Measurements from ENCODE around the gene ABCA8.

The ABCA8 gene

DNA sequence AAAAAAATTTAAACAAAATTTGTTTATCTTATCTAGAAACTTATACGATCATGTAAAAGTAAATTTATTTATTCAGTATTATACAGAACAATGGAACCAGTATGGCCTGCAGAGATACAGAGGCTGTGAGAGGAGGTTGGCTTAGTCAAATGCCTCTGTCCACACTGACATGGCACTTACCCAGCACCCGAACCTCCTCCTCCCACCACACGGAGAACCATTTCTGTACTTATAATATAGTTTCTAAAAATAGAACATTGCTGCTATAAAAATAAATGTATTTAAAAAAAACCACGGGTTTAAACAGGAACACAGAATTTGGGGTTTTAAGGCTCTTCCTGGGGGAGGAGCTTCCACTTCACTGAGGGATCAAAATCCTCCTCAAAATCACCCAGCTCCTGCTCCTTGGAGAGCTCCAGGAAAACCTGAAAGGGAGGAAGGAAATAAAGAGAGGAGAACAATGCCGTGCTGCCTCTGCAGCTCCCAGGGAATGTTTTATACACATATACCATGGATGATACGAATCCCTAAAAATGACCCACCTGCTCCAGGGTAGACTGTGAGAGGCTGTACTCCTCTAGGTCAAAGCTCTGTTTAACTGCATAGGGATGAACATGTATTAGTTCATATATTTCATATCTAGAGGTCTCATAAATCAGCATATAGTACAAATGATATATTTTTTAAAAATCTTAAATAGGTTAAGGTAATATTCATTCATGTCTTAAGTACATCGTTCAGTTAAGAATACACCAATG is 87.3 kb downstream of the ABCA8 start:
- no peak for DNase-seq (ENCODE audit: low spot score)

DNA sequence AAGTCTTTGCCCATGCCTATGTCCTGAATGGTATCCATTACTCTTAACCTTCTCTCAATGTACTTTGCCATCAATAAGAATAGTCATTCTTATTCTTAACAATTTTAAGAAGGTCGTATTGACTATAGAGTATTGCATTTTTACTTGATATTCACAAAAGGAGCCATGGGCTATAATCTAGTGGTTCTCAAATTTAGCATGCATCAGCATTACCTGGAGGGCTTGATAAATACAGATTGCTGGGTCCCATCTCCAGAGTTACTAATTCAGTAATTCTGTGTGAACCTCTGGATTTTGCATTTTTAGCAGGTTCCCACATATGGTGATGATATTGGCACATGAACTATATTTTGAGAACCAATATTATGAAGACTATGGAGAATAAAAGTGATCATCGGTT is 89.6 kb downstream of the ABCA8 start:
- no peak for DNase-seq (ENCODE audit: low spot score)

DNA sequence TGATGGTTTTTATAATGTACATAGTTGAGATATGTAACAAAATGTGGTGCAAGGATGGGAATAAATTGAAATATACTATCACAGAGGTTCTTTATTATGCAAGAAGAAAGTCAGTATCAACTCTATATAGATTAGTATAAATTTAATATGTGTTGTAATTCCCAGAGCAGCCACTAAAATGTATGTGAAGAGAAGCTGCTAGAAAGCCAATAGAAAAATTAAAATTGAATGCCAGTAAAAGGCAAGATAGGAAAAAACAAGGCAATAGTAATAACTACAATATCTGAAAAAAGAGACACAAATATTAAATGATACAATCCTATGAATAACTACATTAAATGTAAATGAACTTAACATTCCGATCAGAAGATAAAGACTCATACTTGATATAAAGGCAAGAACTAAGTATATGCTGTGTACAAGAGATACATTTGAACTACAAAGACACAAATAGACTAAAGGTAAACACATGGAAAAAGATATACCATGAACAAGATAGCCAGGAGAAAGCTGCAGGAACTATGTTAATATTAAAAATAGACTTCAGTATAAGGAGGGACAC is 92.0 kb downstream of the ABCA8 start:
- no peak for DNase-seq (ENCODE audit: low spot score)

DNA sequence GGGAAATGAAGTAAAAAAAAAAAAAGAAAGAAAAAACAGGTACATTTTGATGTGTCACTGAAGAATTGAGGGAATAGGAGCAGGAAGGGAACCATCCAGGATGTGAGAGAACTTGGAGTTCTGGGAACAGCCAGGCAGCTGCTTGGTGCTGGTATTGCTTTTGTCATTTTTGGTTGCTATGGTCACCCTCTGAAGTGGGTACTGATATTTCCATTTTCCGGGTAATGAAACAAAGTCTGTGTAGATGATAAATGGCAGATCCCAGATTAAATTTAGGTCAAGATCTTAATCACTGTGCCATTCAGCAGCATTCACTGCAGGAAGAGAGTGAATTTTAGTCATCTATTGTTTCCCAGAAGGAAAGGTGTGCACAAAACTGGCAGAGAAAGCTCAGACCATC is 93.6 kb downstream of the ABCA8 start:
- no peak for DNase-seq (ENCODE audit: low spot score)

DNA sequence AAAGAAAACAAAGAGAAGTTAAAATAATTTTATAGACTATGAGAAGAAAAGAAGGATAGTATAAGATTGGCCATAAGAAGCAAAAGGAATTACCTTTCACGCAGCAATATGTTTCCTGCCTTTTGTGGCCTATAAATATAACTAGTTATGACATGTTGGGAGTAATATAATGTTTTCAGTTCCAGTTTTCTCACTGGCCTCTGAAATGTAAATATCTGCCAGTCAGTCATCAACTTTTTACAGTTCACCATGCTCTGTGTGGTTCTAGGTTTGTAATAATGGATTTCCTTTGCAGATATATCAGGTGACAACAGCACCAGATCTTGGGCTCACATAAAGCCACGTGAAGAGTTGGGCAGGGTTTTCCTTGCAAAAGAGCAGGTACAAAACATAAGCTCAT is 94.3 kb downstream of the ABCA8 start:
- DNase-seq (ENCODE audit: low spot score) = no peak

DNA sequence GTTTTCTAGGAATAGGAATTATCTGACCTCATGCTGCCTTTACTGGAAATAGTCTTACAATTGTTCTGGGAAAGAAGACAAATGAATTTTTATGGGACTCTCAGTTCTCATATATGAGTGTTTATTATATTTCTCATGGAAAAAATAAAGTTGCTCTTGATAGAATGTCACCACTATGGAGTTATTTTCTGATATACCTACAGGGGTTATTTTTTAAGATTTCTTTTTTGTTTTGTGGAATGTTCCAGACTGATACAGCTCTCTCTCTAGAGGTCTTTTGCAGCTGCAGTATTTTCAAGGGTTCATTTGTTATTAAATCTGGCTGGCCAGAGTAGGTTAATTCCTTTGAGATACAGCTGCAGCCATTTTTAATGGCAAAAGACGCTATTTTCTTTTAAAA is 100.7 kb downstream of the ABCA8 start:
- DNase-seq (ENCODE audit: low spot score) = no peak

DNA sequence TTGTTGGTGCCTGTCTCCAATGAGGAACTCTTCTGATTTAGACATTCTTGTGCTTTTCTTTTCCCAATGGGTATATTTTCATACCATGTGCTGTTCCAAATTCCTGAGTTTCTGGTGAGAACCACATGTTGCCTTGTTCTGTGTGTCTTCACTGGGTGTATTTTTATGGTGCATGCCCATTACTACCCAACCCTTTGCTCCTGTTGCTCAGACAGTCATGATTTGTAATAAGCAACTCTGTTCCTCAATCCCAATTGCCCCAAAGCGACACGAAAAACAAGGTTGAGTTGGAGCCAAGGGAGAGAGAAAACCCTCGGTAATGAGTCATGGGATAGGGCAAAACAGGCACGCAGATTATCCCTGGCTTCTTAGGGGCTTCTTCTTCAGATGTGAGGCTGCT is 101.8 kb downstream of the ABCA8 start:
- DNase-seq (ENCODE audit: low spot score) = no peak

DNA sequence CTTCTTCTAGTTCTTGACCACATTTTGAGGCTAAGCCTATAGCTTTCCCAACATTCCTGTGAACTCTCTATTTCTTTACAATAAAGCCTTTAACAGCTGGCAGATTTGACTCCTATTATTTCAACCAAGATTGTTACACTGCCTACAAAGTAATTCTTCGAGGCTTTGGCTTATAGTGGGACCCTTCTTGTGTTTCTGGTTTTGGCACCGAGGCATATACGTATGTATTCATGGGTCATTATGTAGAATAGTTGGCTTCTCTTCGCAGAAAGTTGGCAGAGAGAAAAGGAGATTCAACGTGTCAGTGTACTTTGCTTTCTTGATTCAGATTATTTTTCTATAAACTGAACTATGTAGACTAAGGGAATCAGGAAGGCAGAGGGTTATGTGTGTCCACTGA is 102.2 kb downstream of the ABCA8 start:
- no peak for DNase-seq (ENCODE audit: low spot score)

DNA sequence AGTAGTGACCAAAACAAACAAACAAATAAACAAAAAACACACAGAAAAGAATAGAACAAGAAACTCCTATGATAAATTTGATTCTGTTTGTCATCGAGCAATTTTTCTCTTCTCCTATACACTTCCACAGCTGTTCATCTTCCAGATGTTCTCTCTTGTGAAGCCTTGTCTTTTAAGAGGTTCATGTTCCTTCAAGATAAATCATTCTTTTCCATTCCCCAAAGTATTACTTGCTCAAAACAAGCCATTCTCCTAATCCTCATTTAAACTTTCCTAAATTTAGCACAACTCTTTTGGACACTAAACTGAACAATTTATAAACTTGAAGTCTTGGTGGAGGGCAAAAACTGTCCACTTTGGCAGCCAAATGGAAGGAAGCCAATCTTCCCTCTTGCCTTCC is 103.3 kb downstream of the ABCA8 start:
- DNase-seq (ENCODE audit: low spot score) = no peak

DNA sequence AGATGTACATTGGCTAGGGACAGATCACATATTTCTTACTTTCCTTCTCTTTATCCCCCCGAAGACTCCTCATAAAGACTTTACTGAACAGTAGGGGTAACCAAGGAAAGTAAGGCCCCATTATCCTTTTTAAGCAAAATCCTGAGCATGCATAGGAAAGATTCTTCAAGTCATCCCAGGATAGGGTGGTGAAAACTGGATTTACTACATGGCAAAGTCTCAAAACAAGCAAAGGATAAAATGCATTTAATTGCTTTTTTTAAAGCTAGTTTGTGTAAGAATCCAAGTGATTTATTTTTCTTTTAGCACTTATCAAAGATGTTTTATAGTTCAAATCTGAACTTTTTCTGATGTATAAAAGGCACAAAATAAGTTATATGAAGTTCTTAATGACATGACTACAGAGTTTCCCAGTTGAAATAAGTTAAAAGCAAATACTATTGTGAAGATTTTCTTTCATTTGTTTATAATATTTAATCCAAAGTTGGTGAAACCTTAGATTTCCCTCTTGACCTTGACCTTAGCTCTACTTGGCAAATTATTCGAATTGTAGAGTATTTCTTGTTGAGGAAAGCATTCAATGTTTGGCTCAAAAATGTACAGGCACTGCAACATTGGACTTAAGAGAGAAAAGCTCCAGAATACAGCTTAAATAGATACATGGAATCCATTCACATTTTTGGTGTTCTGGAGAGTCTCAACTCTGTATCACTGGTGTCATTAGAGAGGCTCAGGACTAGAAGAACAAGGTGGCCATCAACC is 104.3 kb downstream of the ABCA8 start:
- DNase-seq (ENCODE audit: low spot score) = no peak

DNA sequence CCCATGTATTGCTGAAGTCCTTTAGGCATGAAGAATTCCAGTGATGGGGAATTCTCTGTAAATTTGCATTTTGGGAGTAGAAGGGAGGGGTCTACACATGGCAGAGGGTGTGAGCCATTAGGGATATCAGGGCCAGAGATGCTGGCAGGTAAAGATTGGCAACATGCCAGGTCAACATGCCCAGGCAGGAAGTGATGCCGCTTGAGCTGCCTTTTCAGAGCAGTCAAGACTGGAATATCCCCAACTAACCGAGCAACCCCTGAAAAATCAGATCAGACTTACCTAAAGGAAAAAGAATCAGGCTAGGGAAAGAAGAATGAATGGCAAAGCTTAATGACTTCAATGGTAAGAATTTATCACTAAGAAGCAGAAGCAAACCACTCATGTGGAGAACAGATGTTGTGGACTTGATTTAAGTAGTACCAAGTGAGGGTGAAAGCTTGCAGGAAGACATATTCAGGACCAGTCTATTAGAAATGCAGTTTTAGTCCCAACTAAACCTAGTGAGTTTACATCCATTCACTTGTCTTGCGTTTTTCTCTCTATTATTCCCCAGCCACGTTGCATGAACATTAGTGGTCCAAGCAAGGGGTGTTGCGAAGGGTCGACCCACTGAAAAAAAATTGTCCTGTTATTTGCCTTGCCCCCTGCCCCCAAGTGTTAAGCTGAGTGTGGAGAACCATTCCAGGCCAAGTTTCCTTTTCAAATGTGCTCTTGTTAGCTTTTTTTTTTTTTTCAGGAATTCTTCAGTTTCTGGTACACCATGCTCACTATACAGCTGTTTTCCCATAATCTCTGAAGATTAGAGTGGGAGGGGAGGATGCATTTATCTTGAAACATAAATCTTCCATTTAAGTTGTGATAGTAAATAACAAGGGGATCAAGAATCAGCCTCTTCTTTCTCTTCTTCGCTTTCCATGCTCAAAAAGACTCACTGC is 105.2 kb downstream of the ABCA8 start:
- DNase-seq (ENCODE audit: low spot score) = no peak

DNA sequence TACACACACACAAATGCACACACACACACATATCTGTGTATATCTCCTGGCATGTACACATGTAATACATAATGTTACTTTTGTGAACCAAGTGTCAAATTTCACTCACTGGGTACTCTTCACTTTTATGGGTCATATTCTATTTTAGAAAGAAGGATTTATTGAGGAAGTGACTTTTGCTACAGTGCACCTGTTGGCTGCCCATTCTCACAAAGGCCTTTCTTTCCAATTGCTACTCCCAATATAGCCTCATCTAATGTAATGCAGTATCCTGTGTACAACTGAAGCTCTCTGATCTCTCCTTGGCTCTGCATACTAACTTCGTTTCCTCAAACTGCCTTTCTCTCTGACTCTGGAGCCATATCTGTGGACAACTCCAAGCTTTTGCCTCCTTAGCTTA is 107.5 kb downstream of the ABCA8 start:
- no peak for DNase-seq (ENCODE audit: low spot score)

DNA sequence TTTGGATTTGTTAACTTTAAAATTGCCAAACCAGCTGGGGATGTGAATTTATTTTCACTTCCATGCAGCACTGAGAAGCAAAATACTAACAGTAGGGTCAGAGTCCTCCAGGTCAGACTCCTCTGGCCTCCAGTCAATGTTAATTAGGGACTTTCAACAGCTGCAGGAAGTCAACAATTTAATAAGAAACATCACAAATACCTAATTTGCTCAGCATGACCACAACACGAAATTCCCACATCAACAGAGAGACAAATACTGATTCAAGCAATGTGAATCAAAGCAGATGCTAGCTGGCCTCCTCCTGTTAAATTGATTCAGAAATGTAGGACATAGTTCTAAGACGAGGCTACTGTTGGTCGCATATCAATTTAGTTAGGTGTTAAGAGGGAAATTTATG is 111.7 kb downstream of the ABCA8 start:
- DNase-seq (ENCODE audit: low spot score) = no peak

DNA sequence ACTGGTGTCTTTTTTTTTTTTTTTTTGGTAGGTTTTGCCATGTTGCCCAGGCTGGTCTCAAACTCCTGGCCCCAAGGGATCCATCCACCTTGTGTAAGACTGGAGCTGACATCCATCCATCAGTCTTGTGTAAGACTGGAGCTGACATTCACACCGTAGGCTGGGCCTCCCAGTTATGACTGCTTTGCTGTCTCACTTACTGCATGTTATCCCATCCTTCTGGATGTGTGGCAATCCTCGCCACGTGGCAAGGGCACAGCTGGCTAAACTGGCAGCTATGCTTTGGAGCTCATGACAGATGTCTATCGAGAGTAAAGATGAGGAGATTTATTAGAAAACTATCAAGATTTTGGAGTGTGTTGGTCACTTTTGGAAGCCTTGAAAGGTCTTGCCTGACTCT is 115.1 kb downstream of the ABCA8 start:
- DNase-seq (ENCODE audit: low spot score) = no peak

DNA sequence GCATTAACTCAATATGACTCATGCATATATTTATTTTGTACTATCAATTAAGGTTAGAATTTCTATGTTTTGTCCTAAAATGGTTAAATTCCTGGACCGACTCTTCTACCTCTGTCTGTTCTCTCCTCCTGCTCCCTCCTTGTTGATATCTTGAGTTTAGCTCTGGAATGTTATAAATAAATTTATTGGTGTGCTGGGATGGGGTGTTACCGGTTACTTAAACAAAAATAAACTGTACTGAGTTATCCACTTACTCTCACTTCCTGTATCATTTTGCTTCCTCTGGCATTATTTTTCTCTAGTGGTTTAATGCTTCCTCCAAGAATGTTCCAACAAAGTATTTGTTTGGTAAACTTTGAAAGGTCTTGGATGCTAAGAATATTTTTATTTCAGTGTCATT is 120.1 kb downstream of the ABCA8 start:
- peak; percentile 37 for DNase-seq (ENCODE audit: low spot score)

DNA sequence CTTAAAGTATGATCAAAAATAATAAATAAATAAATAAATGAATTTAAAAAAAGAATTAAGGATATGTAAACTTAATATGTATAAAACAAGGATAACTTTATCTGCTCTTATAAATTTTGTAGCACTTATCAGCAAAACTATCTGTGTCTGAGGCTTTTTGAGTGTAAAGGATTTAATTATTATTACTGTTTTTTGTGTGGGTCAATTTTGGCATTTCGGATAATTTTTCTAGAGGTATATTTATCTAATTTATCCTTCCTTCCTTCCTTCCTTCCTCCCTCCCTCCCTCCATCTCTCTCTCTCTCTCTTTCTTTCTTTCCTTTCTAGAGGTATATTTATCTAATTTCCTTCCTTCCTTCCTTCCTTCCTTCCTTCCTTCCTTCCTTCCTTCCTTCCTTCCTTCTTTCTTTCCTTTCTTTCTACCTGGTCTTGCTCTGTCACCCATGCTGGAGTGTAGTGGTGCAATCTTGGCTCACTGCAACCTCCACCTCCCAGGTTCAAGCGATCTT is 120.8 kb downstream of the ABCA8 start:
- no peak for DNase-seq (ENCODE audit: low spot score)

DNA sequence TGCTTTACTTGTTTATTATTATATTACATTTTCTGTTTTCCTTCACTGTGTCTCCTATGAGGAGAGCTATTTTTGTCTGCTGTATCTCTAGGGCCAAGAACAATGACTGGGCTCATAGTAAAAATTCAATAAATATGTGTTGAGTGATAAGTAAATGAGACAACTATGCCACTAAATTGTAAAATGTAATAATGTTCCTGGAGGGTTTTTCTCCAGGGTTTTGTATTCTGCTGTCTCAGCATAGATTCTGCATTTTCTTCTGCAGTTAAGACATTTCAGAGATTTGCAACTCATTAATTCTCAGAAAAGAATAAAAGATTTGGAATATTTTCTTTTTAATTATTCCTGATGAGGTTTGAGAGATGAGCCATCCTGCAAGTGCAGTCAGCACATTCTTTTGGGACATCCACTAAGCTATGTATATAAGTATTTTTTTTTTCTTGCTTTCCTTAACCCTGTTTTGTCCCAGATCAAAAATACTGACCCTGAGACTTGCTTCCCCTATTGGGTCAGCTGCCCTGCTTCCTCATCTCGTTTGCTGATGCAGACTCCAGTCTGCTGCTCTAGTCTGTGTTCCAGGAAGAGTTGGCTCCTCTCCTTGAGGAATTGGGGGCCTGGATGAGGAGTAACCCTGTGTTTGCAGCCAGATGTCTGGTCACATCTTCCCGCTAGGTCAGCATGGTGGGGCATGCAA is 122.9 kb downstream of the ABCA8 start:
- DNase-seq (ENCODE audit: low spot score) = peak; percentile 61

DNA sequence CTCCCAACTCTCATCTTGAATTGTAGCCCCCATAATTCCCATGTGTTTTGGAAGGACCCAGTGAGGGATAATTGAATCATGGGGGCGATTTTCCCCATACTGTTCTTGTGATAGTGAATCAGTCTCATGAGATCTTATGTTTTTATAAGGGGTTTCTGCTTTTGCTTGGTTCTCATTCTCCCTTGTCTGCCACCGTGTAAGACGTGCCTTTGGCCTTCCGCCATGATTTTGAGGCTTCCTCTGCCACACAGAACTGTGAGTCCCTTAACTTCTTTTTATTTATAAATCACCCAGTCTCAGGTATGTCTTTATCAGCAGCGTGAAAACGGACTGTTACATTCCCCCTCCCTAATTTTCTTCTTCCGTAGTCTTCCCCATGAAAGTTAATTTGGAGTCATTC is 124.0 kb downstream of the ABCA8 start:
- no peak for DNase-seq (ENCODE audit: low spot score)

DNA sequence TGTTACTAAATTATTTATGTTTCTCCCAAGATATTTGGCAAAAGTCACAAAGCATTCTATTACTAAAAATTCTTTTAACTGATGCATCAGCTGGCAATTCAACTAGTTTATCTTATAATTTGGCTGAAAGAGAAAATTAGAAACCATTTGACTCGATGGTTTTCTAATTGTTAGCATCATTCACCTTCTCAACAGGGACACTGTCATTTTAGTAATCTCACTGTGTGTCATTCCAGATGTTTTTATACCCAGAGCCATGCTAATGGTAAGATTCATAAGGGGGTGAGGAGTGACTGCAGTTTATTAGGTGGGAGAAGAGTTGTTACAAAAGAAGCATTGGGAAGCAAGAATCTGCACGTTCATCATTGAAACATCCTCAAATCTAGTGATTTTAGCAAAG is 124.9 kb downstream of the ABCA8 start:
- no peak for DNase-seq (ENCODE audit: low spot score)

DNA sequence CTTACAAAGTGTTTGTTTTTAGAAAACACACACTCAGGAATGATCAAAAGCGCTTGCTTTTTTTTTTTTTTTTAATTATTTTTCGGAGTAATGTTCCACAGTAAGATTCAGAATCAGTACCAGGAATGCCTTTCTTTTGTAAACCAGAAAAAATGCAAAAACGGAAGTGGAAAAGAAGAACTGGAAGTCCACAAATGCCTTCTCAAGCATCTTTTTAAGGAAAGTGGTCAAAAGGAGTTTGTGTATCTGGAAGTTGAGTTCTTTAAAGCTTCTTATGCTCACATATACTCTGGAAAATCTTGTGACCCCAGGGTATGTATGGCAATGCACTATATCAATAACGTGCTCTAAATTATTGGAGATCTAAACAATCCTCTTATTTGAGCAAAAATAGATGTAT is 126.0 kb downstream of the ABCA8 start:
- peak; percentile 63 for DNase-seq (ENCODE audit: low spot score)

DNA sequence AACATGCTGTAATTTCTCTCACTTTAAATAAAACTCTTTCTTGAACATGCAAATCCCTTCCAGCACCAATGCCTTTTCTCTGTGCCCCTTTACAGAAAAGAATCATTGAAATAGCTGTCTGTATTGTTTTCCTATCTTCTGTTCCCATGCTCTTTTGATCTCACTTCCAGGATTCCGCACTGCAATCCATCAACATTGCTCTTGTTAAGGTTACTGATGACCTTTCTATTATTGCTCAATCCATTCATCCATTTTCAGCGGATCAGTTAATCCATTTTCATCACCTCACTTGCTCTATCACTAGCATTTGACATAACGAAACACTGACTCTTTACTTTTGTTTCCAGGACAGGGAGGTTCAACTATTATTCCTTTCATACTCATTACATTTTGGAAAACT is 130.5 kb downstream of the ABCA8 start:
- DNase-seq (ENCODE audit: low spot score) = no peak
